Stimulated activated CD8-positive, alpha-beta memory T cell treated with anti-CD3 and anti-CD28 coated beads, Interleukin-15, amount 100 ng/mL, for 24 hours (primary cell): Measurements from ENCODE around the gene CTXN1.

ENCODE experiments used
- DNase-seq: peaks from one replicate; pipeline ENCODE4 v3.0.0-alpha.2; 2020; ENCODE audit warnings: low read depth

Gene CTXN1

DNA sequence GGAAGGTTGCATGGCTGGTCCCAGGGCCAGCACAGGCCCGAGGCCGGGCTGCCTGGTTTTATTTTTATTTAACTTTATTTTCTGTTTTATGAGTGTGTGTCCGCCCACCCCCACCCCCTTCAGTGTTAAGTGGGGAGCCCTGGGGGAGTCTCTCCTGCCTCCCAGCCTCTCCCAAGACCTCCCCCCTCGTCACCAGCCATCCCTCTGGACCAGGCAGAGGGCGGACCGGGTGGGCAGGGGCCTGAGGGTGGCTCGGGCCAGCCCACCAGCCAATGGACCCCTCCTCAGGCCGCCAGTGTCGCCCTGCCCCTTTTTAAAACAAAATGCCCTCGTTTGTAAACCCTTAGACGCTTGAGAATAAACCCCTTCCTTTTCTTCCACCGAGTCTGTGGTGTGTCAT, 11.8 kb downstream of the CTXN1 start:
- no peak for DNase-seq

- DNase-seq = no peak
Measured at GRCh38 chr19:7913652-7914051, 12.3 kb downstream of the CTXN1 start.

- DNase-seq = no peak
Measured at GRCh38 chr19:7912697-7913564, 13.0 kb downstream of the CTXN1 start.

GRCh38 chr19:7912144-7912696, 13.7 kb downstream of the CTXN1 start:
- no peak for DNase-seq

GRCh38 chr19:7911508-7912143, 14.3 kb downstream of the CTXN1 start:
- no peak for DNase-seq

DNA sequence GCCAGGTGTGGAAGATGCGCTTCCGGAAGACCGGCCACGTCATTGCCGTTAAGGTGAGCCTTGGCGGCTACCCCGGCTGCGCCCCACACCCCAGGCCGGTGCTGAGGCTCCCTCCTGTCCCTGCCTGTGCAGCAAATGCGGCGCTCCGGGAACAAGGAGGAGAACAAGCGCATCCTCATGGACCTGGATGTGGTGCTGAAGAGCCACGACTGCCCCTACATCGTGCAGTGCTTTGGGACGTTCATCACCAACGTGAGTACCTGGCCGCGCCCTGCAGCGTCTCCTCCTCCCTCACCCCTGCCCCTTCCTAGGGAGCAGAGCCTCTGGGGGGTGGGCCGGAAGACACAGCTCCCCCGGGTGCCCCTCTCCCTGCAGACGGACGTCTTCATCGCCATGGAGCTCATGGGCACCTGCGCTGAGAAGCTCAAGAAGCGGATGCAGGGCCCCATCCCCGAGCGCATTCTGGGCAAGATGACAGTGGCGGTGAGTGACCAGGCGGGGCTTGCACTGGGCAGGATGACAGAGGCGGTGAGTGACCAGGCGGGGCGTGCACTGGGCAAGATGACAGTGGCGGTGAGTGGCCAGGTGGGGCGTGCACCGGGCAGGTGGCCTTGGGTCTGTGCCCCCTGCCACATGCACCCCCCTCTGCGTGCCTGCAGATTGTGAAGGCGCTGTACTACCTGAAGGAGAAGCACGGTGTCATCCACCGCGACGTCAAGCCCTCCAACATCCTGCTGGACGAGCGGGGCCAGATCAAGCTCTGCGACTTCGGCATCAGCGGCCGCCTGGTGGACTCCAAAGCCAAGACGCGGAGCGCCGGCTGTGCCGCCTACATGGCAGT, 15.4 kb downstream of the CTXN1 start:
- no peak for DNase-seq

GRCh38 chr19:7909471-7910067, 16.4 kb downstream of the CTXN1 start:
- no peak for DNase-seq

GRCh38 chr19:7908742-7909461, 17.0 kb downstream of the CTXN1 start:
- DNase-seq = no peak

GRCh38 chr19:7908078-7908699, 17.7 kb downstream of the CTXN1 start:
- no peak for DNase-seq

DNA sequence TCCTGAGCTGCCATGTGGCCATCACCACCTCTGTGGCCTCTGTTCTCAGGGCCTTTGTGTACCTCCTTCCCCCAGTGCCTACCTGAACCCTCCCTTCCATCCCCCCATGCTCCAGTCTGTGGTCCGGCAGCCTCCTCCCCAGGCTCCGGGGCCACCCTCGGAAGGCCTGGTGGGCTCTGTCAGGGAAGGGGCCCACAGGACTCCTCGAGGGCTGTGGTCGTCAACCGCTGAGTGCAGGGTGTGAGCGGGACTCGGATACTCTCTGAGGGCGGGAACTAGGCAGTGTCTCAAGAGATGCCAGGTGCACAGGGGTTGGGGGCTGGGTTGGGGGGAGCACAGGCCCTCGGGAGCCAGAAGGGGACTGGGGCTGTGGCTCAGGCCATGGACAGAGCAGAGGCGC, 18.4 kb downstream of the CTXN1 start:
- no peak for DNase-seq

GRCh38 chr19:7907122-7907521, 18.8 kb downstream of the CTXN1 start:
- DNase-seq = no peak

- no peak for DNase-seq
Measured at GRCh38 chr19:7905859-7906258, 20.1 kb downstream of the CTXN1 start.

DNA sequence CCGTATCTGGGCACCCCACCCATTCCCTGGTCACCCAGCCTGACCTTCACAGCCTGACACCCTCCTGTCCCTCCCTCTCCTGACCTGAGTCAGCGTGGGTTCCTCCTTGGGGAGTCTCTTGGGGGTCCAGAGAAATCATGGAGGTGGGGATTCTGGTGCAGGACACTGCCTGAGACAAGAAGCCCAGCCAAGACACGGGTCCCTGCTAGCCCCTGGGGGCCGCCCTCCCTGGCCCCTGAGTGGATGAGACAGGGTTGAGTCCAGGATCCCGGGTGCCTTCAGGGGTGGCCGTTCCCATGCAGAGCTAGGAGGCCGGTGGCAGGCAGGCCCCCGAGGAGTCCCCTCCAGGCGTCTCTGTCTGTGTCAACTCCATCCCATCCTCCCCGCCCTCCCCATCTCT, 20.7 kb downstream of the CTXN1 start:
- DNase-seq = no peak

- no peak for DNase-seq
Measured at GRCh38 chr19:7904074-7905020, 21.6 kb downstream of the CTXN1 start.

DNA sequence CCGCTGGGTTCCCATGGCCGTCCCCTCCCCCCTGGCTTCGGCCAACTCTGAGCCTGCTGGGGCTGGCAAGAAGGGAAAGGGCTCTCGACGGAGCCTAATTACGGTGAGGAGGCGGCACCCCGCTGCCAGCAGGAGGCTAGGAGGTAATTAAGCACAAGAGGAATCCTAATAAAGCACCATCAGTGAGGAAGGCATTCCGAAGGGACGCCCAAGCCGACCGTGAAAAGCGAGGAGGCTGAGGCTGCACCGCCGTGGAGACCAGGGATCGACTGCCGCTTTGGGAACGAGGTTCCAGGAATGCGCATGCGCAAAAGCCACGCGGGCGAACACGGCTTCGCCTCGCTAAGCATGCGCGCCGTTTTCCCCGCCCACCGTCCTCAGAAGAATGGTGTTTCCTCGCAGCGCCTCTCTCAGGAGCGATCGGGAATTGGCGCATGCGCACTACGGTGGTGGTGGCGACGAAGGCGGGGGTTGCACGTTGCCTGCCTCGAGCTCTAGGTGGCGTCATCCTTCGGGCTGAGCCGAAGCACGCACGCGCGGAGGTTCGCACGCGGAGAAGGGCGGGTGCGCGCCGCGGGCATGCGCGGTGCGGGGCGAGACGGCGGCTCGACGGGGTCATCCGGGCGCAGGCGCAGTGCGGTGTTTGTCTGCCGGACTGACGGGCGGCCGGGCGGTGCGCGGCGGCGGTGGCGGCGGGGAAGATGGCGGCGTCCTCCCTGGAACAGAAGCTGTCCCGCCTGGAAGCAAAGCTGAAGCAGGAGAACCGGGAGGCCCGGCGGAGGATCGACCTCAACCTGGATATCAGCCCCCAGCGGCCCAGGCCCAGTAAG, 22.5 kb downstream of the CTXN1 start, which contains the start of gene MAP2K7:
MAP2K7 (plus strand) TSS at position 634 of the 830 bp plus-strand sequence; CDS start at position 702, 68 bp downstream.
- peak; percentile 100 for DNase-seq

DNA sequence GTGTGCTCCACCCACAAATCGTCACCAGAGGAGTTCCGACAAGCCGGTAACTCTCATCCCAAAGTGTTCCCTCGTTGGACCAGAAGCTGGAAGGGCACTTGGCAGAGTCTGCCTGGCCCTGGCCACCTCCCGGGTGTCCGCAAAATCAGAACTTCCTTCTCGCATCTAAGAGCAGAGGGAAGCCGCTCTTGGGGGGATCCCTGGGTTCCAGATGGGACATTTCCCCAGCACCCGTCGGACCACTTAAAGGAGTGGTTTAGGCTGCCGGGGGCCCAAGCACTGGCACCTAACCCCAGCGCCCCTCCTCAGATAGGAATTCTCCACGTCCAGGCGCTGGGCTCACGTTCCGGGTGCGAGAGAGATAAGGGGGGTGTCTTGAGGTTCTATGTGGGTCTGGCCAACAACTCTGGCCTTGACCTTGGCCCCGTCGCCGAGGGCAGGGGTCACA, 23.1 kb downstream of the CTXN1 start:
- DNase-seq = no peak

GRCh38 chr19:7901337-7901736, 24.6 kb downstream of the CTXN1 start:
- DNase-seq = no peak

- DNase-seq = no peak
Measured at GRCh38 chr19:7900931-7901330, 25.0 kb downstream of the CTXN1 start.
